GM21390 (cell line): ENCODE results near the gene FAM98C.
"Not testable (repeated sequence)": the region's sequence is repeated elsewhere in the genome, so short reads cannot be mapped to it uniquely, and the experiment has no call there.

ENCODE experiments used
- ATAC-seq: cut with Tn5 transposase; IDR thresholded peaks from one replicate; pipeline ENCODE4 v1.9.1; 2021; ENCODE audit not compliant: unreplicated experiment

The FAM98C gene

GRCh38 chr19:38425222-38425809, 22.4 kb downstream of the FAM98C start:
- ATAC-seq, result no peak

- ATAC-seq, result no peak
Measured at GRCh38 chr19:38425810-38426466, 23.0 kb downstream of the FAM98C start, which contains the start of gene RASGRP4. TSS of gene RASGRP4 (minus strand) at chr19:38426219. CDS start at chr19:38426091, 128 bp downstream.

DNA sequence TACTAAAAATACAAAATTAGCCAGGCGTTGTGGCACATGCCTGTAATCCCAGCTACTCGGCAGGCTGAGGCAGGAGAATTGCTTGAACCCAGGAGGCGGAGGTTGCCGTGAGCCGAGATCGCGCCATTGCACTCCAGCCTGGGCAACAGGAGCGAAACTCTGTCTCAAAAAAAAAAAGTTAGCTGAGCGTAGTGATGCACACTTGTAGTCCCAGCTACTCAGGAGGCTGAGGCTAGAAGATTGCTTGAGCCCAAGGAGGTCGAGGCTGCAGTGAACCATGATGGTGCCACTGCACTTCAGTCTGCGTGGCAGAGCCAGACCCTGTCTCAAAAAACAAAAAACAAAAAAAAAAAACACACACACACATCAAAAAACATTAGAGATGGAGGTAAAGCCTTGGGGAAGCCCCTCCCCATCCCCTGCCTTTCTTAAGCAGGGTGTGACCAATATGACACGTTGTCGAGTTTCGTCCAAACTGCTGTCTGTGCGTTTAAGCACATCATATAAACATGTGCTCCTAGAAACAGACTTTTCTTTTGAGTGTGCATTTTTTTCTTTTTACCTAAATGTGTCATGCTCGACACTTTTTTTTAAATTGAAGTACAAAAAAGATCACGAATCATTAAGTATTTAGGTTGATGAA, 24.3 kb downstream of the FAM98C start:
- not testable (repeated sequence) for ATAC-seq

GRCh38 chr19:38429055-38429810, 26.3 kb downstream of the FAM98C start:
- no peak for ATAC-seq

DNA sequence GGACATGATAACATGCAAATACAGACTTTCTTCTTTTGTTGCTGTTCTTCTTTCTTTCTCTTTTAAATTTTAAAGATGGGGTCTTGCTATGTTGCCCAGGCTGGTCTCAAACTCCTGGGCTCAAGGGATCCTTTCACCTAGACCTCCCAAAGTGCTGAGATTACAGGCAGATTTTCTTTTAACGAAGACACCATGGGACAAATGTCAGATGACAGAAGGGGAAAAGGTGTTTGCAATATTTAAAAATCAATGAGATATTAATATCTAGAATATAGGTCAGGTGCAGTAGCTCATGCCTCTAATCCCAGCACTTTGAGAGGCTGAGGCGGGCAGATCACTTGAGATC, 26.9 kb downstream of the FAM98C start:
- no peak for ATAC-seq

DNA sequence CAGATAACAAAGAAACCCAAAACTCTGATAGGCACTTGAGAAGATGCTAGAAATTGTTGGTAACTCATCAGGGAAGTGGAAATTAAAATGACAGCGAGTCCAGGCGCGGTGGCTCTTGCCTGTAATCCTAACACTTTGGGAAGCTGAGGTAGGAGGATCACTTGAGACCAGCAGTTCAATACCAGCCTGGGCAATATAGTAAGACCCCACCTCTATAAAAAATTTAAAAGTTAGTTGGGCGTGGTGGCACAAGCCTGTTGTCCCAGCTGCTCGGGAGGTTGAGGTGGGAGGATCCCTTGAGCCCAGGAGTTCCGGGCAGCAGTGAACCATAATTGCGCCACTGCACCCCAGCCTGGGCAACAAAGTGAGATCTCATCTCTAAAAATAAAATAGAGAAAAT, 28.0 kb downstream of the FAM98C start:
- ATAC-seq, result no peak

DNA sequence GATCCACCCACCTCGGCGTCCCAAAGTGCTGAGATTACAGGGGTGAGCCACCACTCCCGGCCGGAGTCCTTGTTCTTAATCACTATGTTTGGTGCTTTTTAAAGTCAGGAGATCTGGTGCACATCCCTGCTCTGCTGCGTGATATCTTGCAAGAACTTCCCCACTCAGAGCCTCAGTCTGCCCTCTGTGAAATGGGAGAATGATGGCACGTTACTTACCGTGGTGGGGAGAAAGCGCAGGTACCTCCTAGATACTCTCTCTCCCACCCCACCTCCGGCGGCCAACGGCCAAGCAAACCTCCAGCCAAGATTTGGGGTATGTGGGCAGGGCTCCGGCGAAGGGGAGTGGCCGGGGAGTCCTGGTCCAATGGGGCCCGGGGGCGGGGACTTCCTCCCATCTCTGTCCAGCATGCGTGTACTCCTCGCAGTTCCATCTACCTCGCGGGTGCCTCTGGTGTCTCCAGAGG, 30.4 kb downstream of the FAM98C start, which contains the start of gene RYR1:
TSS of gene RYR1 (plus strand) at position 424 of the 466 bp plus-strand sequence. CDS start 139 bp downstream, outside the sequence.
- ATAC-seq, result no peak

DNA sequence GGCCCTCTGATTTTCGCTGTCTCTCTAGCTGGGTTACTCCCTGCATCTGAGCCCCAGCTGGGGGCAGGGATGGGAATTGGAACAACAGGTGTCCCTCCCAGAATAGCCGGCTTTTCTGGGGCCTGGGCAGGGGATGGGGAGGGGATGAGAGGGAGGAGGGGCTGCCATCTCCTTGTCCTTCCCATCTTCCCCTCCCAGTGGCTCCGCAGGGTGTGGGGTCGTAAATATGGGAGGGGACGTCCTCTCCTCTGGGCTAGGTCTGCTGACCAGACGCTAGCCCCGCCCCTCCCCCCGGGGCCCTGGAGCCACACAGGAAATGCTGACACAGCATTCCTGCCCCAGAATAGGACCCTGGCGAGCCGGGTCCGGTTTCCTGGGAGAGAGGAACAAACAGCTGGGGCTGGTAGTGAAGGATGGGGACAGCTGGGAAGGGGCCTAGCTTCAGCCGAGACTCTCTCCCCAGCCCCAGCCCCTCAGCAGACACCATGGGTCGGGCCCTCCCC, 31.7 kb downstream of the FAM98C start:
- ATAC-seq, result no peak

GRCh38 chr19:38437295-38437694, 34.4 kb downstream of the FAM98C start:
- no peak for ATAC-seq

- ATAC-seq, result no peak
Measured at GRCh38 chr19:38437917-38438316, 35.0 kb downstream of the FAM98C start.

- ATAC-seq, result no peak
Measured at GRCh38 chr19:38440592-38440991, 37.7 kb downstream of the FAM98C start.

DNA sequence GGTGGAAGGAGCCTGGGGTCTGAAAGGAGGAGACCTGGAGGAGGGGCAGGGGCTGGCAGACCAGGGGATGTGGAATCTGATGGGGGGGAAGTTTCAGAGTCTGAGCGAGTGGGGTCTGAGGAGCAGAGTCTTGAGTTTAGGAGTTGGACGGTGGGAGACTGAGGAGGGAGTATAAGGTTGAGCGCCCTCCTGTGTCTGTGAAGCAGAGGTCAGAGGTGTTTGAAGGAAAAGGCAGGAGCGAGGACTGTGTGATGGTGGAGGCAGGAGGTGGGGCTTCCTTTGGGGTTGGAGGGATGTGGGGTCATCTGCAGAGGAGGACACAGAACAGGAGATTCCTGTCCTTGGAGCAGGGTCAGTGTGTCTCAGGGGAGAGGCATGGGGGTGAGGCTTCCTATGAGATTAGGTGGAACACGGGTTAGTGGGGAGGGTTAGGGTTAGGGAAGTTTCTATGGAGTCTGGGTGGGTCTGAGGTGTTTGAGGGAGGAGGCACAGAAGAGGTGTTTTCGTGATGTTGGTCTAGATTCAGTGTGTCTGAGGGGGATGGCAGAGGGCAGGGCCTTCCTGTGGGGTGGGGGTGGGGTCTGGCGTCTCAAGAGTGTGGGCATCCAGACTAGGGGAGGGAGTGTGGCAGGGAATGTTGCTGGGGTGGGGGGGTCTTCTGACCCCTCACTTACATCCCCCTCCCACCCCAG, 38.9 kb downstream of the FAM98C start:
- no peak for ATAC-seq

GRCh38 chr19:38442736-38443135, 39.8 kb downstream of the FAM98C start:
- ATAC-seq, result no peak

DNA sequence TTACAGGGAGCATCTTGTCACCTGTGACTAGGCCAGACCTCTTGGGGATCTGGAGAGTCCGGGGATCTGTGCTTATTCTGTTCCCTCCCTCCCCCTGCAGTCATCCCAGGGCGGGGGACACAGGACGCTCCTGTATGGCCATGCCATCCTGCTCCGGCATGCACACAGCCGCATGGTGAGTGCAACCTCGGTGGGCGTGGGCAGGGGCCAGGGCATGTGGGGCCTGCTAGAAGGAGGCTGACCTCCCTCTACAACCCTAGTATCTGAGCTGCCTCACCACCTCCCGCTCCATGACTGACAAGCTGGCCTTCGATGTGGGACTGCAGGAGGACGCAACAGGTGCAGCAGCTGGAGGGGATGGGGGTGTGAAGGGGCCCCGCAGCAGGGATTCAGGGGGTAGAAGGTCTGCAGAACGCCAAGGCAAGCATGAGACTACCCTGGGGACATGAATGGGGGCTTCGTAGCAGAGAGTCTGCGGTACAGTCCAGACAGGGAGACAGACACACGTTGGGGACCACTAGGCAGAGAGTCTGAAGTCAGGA, 40.6 kb downstream of the FAM98C start:
- ATAC-seq, result no peak

GRCh38 chr19:38444026-38444425, 41.1 kb downstream of the FAM98C start:
- no peak for ATAC-seq

DNA sequence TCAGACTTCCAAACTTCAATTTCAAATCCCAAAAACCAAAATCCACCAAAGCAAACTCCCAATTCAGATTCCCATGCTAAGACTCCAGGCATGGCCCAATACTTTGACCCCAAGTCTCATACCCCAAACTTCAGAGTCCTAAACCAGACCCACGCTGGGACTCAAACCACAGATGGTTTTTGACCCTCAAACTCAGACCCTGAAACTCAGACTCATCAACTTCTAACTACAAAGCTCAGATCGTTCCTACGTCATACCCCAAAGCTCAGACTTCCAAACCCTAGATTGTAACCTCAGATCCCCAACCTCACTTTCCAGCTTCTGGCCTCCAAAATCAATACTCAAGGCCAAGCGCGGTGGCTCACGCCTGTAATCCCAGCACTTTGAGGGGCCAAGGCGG, 42.5 kb downstream of the FAM98C start:
- ATAC-seq, result no peak

GRCh38 chr19:38448225-38448624, 45.3 kb downstream of the FAM98C start:
- no peak for ATAC-seq

DNA sequence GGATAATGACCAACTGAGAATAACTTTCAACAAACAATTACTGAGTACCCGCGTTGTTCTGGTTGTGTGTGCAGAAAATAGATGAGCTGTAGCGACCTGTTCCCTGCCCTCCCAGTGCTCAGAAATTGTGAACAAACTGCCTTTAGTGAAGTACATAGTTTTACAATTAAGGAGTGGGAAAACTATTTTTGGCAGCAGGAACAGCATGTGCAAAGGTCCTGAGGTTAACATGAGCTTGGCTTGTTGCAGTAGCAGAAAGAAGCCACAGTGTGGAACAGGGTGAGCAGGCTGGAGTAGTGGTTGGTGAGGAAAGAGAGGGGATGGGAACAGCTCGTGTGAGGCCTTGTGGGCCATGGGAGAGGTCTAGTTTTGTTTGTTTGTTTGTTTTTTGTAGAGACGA, 46.6 kb downstream of the FAM98C start:
- no peak for ATAC-seq

DNA sequence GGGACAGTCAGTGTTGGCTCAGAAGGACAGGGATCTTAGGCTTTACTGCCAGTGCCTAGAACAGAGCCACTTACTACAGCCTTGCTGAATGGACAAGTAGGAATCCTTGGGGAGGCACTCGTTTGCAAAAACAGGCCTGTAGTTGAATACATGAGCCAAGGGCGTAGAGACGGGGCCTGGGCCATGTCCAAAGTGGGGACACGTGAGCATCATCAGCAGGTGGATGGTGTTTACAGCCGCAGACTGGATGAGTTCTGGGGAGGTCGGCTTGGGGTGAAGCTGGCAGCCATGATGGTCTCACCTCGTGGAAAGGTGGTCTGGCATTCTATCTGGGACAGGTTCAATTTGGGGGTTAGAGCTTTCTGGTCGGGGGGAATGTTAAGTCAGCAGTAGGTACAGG, 48.1 kb downstream of the FAM98C start:
- no peak for ATAC-seq

DNA sequence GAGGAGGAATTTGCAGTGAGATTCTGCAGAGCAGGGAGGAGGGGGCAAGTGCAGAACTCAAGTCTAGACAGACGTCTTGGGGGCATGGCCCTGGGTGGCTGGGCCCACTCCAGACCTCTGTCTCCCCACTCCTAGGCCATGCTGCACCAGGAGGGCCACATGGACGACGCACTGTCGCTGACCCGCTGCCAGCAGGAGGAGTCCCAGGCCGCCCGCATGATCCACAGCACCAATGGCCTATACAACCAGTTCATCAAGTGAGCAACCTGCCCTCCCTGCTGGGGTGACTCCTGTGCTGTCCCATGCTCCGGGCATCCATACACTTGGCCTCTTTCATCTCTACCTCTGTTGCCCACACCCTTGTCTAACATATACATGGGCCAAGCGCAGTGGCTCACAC, 48.7 kb downstream of the FAM98C start:
- no peak for ATAC-seq
